NCI-H82 (cell line): ENCODE data around the gene AGPAT4.
"Not testable (repeated sequence)": the region's sequence is repeated elsewhere in the genome, so short reads cannot be mapped to it uniquely, and the experiment has no call there.

Experiments used
- DNase-seq: peaks from one replicate; lab custom pipeline; 2025; lab: John Stamatoyannopoulos, UW

Gene AGPAT4

GRCh38 chr6:161227004-161227960, 46.6 kb downstream of the AGPAT4 start:
- DNase-seq: no peak

- no peak for DNase-seq
These were observed 47.6 kb downstream of the AGPAT4 start for GRCh38 chr6:161226009-161226964.

DNA sequence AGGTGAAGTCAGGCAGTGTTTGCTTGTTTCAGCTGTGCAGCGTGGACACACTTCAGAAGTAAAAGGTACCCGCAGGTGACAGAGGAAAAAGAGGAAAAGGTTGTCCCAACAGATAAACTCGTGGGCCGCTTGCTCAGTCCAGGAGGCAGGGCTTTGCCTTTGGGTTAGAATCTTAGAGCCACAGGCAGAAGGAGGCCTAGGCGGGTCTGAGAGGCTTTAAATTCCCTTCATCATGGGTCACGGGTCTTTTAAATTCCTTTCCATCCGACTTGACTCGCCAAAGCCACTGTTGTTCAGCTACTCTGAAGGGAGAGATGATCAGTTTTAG, 48.2 kb downstream of the AGPAT4 start:
- no peak for DNase-seq

- not testable (repeated sequence) for DNase-seq
These were observed 48.7 kb downstream of the AGPAT4 start for GRCh38 chr6:161224951-161225680.

GRCh38 chr6:161223646-161224045, 50.2 kb downstream of the AGPAT4 start:
- DNase-seq: no peak

- no peak for DNase-seq
These were observed 51.1 kb downstream of the AGPAT4 start for GRCh38 chr6:161222706-161223234.

DNA sequence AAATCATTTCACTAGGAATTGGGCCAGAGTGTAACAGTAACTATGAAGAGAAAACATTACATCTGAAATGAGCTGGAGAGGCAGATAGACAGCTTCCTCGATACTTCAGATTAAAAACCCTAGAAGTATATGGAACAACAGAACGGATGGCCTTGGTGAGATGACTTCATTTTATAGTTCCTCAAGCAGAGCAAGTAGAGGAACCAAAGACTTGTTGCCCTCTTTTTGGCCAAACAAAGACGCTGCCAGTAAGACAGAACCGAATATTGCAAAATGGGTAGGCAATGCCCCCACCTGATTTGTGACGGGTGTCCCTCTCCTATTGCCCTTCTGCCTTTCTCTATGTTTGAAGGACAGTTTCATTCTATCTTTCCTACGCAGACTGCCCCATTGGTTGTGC, 53.5 kb downstream of the AGPAT4 start:
- DNase-seq: no peak

DNA sequence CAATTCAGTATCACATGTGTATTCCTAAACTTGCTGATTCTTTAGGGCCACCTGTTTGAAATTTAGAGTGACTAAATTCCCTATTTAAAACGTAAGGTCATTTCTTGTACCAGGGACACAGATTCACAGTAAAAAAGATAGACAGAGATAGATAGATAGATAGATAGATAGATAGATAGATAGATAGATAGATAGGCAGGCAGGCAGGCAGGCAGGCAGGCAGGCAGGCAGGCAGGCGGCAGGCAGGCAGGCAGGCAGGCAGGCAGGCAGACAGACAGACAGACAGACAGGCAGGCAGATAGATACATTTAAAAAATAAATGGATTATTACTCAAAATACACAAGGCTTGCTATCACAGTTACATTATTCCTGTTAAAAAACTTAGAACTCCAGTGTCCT, 54.2 kb downstream of the AGPAT4 start:
- no peak for DNase-seq

GRCh38 chr6:161218222-161218621, 55.6 kb downstream of the AGPAT4 start:
- DNase-seq: no peak

DNA sequence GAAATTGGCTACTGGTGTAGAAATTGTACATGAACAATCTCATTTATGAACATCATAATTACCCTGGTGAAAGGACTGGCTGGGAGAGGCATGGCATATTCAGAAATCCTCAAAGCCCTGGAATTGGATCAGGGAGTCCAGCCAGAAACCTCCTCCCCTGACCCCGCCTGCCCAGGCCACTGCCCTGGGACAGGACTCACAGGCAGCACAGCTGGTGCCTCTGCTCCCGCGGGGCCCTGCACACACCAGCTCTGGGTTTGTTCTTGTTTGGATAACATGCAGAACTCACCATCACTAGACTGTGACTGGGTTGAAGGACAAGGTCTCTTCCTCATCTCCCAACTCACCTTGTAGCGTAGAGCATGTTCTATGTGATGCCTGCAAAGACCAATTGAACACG, 56.2 kb downstream of the AGPAT4 start:
- DNase-seq: no peak

- DNase-seq: no peak
These were observed 57.1 kb downstream of the AGPAT4 start for GRCh38 chr6:161216616-161217205.

GRCh38 chr6:161215876-161216615, 57.8 kb downstream of the AGPAT4 start:
- DNase-seq: no peak

GRCh38 chr6:161215193-161215592, 58.7 kb downstream of the AGPAT4 start:
- no peak for DNase-seq

DNA sequence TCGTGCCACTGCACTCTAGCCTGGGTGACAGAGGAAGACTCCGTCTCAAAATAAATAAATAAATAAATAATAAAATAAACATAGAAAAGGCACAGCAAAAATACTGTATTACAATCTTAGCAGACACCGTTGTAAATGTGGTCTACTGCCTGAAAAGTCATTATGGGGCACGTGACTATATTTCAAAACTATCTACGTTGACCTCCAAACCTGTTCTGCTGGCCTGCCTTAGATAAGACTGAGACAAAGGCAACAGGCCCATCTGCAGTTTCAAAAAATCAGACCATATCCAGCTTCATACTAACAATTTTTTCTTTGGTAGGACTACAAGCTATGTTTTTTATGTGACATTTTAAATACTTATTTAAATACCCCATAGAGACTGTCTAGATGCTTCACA, 59.1 kb downstream of the AGPAT4 start:
- DNase-seq: no peak

GRCh38 chr6:161212902-161213301, 61.0 kb downstream of the AGPAT4 start:
- no peak for DNase-seq

- no peak for DNase-seq
These were observed 62.4 kb downstream of the AGPAT4 start for GRCh38 chr6:161211380-161212035.

DNA sequence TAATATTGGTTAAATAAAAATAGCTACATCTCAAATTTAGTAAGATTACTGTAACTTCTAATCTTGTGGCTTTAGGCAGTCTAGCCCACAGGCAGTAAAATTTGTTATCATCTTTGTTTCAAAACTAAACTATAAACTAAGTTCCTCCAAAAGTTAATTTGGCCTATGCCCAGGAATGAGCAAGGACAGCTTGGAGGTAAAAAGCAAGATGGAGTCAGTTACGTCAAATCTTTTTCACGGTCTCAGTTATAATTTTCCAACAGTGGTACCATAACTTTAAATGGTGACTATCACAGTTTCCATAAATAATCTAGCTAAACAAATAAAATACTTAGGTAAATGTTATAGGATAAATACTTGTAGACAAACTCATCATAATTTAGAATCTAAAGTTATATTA, 63.0 kb downstream of the AGPAT4 start:
- DNase-seq: no peak

- no peak for DNase-seq
These were observed 66.7 kb downstream of the AGPAT4 start for GRCh38 chr6:161207200-161207599.

GRCh38 chr6:161204866-161205557, 68.8 kb downstream of the AGPAT4 start:
- DNase-seq: no peak
